ENCODE data around the gene HOGA1. TPM values are rescaled to one million over a fixed set of nuclear protein-coding genes. Genes with fewer than 3 reads are reported as not detected.

HOGA1 gene
- total and polyA plus RNA-seq, 4 donors, result 21.7 to 31.4 (median 22.8) TPM

- Histone ChIP-seq H3K4me3 (ENCODE audit: low read depth in 1 of 3, low read length in 3 of 3) (no peak overlapping the region), H3K9me3 (ENCODE audit: control insufficient read depth in 4 of 4, low read length in 3 of 4) (no peaks in the 10 kb centered on the region), H3K9ac (ENCODE audit: low read depth in 1 of 2, low read length in 2 of 2) (no peak overlapping the region), H3K27ac (ENCODE audit: low read depth in 1 of 2, low read length in 2 of 2) (no peak overlapping the region), H3K36me3 (ENCODE audit: control insufficient read depth in 4 of 4, insufficient read depth in 3 of 4, low read depth in 1 of 4, low read length in 3 of 4) (peaks cover 0 to 10% (median 5%) of the 10 kb centered on the region in 4 donors), H3K4me1 (ENCODE audit: control insufficient read depth in 4 of 4, insufficient read depth in 4 of 4, low read length in 3 of 4) (peaks cover 3 to 11% (median 9%) of the 10 kb centered on the region in 4 donors), H3K27me3 (ENCODE audit: control insufficient read depth in 4 of 4, insufficient read depth in 4 of 4, low read length in 3 of 4) (no peaks in the 10 kb centered on the region)
- WGBS, result 96% methylated on average over 19 of the region's 19 CpGs
- no peak for DNase-seq (ENCODE audit: low spot score)
- no peak for TF ChIP-seq RAD21 (IDR thresholded peaks at IDR 0.05)
- no peak for TF ChIP-seq FOXA1 (IDR thresholded peaks at IDR 0.05)
- TF ChIP-seq SP1 (IDR thresholded peaks at IDR 0.05), result no peak
These were observed 14.4 kb downstream of the HOGA1 start for GRCh38 chr10:97598407-97599271.

DNA sequence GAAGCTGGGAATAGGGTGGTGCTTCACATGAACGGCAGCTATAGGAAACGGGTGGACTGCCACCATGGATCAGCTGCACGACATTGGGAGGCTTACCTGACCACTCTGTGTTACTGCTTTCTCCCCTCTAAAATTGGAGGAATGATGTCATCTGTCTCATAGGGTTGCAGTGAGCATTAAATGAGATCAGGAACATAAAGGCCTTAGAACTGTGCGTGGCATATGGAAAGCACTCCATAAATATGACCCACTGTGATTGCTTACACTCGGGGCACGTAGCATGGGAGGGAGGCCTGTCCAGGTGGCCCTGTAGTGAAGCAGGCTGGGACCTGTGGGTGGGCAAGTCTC lies 15.1 kb downstream of the HOGA1 start:
- H3K27ac ChIP-seq (ENCODE audit: low read depth in 1 of 2, low read length in 2 of 2), result no peak overlapping the region
- no peak for DNase-seq (ENCODE audit: low spot score)
- H3K4me3 ChIP-seq (ENCODE audit: low read depth in 1 of 3, low read length in 3 of 3), result no peak overlapping the region
- H3K36me3 ChIP-seq (ENCODE audit: control insufficient read depth in 4 of 4, insufficient read depth in 3 of 4, low read depth in 1 of 4, low read length in 3 of 4), result peaks cover 1 to 11% (median 6%) of the 10 kb centered on the region in 4 donors
- H3K9me3 ChIP-seq (ENCODE audit: control insufficient read depth in 4 of 4, low read length in 3 of 4), result no peaks in the 10 kb centered on the region
- no peak overlapping the region for H3K9ac ChIP-seq (ENCODE audit: low read depth in 1 of 2, low read length in 2 of 2)
- H3K4me1 ChIP-seq (ENCODE audit: control insufficient read depth in 4 of 4, insufficient read depth in 4 of 4, low read length in 3 of 4), result peaks cover 3 to 11% (median 9%) of the 10 kb centered on the region in 4 donors
- TF ChIP-seq ATF3 (IDR thresholded peaks at IDR 0.05), result no peak
- TF ChIP-seq, protein P1, sequence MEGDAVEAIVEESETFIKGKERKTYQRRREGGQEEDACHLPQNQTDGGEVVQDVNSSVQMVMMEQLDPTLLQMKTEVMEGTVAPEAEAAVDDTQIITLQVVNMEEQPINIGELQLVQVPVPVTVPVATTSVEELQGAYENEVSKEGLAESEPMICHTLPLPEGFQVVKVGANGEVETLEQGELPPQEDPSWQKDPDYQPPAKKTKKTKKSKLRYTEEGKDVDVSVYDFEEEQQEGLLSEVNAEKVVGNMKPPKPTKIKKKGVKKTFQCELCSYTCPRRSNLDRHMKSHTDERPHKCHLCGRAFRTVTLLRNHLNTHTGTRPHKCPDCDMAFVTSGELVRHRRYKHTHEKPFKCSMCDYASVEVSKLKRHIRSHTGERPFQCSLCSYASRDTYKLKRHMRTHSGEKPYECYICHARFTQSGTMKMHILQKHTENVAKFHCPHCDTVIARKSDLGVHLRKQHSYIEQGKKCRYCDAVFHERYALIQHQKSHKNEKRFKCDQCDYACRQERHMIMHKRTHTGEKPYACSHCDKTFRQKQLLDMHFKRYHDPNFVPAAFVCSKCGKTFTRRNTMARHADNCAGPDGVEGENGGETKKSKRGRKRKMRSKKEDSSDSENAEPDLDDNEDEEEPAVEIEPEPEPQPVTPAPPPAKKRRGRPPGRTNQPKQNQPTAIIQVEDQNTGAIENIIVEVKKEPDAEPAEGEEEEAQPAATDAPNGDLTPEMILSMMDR (IDR thresholded peaks at IDR 0.05; ENCODE audit: low read depth, low read length, missing input control), result no peak
- TF ChIP-seq, protein P2, sequence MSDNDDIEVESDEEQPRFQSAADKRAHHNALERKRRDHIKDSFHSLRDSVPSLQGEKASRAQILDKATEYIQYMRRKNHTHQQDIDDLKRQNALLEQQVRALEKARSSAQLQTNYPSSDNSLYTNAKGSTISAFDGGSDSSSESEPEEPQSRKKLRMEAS (IDR thresholded peaks at IDR 0.05), result no peak
- TF ChIP-seq RXRA (IDR thresholded peaks at IDR 0.05), result no peak
- no peak for TF ChIP-seq HNF4G (IDR thresholded peaks at IDR 0.05)
- TF ChIP-seq YY1 (IDR thresholded peaks at IDR 0.05), result no peak
- no peak for TF ChIP-seq REST (IDR thresholded peaks at IDR 0.05)
- TF ChIP-seq HNF4A (conservative IDR thresholded peaks at IDR 0.05), result no peak
- TF ChIP-seq FOXA1 (IDR thresholded peaks at IDR 0.05), result no peak
- no peak for TF ChIP-seq EGR1 (IDR thresholded peaks at IDR 0.05; ENCODE audit: low read depth in 2 of 2)
- TF ChIP-seq GABPA (IDR thresholded peaks at IDR 0.05 in 1 of 2, conservative IDR thresholded peaks at IDR 0.05 in 1 of 2), result no peak
- TF ChIP-seq RAD21 (IDR thresholded peaks at IDR 0.05), result no peak
- TF ChIP-seq FOXA2 (IDR thresholded peaks at IDR 0.05), result no peak
- no peak for TF ChIP-seq NR2F2 (IDR thresholded peaks at IDR 0.05)
- TF ChIP-seq TAF1 (conservative IDR thresholded peaks at IDR 0.05), result no peak
- TF ChIP-seq JUND (IDR thresholded peaks at IDR 0.05), result no peak
- no peak for TF ChIP-seq SP1 (IDR thresholded peaks at IDR 0.05)
- TF ChIP-seq ZBTB33 (IDR thresholded peaks at IDR 0.05), result no peak
- 92% methylated on average over 6 of the region's 6 CpGs for WGBS
- H3K27me3 ChIP-seq (ENCODE audit: control insufficient read depth in 4 of 4, insufficient read depth in 4 of 4, low read length in 3 of 4), result no peaks in the 10 kb centered on the region

Data from liver (tissue), 9 donors.